Activated CD8-positive, alpha-beta memory T cell treated with anti-CD3 and anti-CD28 coated beads for 48 hours (primary cell): ENCODE results near the gene SWSAP1.
"Not testable (repeated sequence)": the region's sequence is repeated elsewhere in the genome, so short reads cannot be mapped to it uniquely, and the experiment has no call there.

ENCODE experiments used
- DNase-seq, 3 experiments: peaks; one replicate each; pipeline ENCODE4 v3.0.0-alpha.2; 2020; ENCODE audit warnings: low read depth in 2 of 3, low spot score in 2 of 3

The SWSAP1 gene

DNA sequence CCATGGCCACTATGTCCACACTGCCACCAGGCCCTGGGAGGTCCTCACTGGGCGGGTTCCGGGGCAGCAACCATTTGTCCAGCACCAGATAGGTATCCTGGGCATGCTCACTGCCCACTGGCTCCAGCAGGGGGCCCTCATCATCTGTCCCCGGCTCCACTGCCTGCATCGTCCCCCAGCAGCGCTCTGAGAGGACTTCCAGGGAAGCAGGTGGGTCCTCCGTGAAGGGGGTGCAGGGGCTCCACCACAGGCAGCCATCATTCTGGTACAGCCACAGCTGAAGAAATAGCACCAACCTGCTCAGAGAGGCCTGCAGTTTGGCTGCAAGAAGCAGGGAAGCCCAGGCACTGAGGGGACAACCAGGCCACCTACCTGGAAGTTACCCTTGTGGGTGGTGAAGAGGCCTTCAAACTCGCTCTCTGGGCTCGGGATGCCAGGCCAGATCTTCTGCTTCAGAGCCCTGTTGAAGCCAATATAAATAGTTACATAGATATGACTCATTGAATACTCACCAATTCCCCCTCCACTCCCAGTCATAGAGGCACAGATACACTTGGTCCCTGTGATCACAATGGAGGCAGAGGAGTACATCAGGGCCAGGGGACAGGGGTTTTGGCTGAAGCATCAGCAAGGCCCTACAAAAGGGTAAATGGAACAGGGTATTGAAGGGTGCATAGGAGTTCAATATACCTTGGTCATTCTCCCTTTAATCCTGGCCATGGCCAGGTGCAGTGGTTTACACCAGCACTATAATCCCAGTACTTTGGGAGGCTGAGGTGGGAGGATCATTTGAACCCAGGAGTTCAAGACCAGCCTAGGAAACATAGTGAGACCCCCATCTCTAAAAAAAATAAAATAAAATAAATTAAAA lies 4.1 kb downstream of the SWSAP1 start:
- DNase-seq: no peak

DNA sequence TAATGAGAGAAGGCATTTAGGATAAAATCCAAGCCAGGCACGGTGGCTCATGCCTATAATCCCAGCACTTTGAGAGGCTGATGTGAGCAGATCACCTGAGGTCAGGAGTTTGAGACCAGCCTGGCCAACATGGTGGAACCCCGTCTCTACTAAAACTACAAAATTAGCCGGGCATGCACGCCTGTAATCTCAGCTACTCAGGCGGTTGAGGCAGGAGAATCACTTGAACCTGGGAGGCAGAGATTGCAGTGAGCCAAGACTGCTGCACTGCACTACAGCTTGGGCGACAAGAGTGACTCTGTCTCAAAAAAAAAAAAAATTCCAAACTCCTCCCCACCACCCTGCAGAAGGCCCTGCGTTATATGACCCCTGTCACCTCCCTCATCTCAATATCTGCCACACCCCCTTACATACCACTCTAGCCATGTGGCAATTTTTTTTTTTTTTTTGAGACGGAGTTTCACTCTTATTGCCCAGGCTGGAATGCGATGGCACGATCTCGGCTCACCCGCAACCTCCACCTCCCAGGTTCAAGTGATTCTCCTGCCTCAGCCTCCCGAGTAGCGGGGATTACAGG lies 4.9 kb downstream of the SWSAP1 start:
- not testable (repeated sequence) for DNase-seq

DNA sequence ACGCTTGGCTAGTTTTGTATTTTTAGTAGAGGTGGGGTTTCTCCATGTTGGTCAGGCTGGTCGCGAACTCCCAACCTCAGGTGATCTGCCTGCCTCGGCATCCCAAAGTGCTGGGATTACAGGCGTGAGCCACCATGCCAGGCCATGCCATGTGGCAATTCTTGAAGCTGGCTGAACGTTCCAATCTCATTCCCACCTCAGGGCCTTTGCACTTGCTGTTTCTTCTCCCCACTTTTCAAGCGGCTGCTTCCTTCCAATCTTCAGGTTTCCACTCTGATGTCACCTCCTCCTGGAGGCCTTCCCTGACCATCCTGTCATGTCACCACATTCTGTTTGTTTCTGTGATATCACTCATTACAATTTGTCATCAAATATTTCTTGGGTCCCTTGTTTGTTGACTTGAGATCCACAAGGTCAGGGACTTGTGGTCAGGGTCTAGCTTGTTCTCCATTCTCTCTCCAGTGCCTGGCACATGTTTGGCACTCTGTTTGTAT lies 5.4 kb downstream of the SWSAP1 start:
- DNase-seq: no peak

DNA sequence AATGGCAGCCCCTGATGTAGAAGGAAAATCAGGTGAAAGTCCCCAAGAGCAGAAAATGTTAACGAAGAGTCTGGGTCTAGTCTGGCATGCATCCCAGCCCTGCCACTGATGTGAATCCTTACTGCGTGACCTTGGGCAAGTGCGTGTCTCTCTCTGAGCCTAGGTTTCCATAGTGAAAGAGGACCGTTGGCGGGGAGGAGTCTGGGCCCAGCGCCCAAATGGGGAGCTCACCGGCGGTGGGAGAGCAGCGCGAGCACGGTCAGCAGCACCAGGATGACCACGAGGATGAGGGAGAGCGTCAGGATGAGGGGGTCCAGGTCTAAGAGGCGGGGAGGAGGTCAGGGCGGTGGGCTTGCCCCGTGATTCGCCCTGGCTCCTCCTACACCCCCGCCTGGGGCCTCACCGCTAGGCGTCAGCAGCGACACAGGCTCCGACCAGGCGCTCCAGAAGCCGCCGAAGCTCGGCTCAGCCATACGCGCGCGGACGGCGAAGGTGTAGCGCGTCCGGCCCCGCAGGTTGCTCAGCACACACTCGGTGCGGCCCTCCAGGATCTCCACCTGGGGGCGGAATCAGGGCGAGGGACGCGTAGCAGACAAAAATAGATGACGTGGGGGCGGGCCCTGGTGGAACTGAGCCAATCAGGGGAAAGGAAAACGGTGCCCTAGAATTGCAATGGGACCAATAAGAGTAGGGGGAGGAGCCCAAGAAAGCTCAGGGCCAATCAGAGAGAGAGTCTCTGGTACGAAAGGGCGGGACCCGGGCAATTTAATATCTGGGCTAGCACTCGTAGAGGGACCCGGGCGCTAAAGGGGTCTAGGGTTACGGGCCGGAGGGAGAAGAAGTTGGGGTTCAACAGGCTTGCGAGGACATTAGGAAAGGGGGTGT lies 6.4 kb downstream of the SWSAP1 start:
- peak; percentile 83 to 91 (median 88) for DNase-seq

DNA sequence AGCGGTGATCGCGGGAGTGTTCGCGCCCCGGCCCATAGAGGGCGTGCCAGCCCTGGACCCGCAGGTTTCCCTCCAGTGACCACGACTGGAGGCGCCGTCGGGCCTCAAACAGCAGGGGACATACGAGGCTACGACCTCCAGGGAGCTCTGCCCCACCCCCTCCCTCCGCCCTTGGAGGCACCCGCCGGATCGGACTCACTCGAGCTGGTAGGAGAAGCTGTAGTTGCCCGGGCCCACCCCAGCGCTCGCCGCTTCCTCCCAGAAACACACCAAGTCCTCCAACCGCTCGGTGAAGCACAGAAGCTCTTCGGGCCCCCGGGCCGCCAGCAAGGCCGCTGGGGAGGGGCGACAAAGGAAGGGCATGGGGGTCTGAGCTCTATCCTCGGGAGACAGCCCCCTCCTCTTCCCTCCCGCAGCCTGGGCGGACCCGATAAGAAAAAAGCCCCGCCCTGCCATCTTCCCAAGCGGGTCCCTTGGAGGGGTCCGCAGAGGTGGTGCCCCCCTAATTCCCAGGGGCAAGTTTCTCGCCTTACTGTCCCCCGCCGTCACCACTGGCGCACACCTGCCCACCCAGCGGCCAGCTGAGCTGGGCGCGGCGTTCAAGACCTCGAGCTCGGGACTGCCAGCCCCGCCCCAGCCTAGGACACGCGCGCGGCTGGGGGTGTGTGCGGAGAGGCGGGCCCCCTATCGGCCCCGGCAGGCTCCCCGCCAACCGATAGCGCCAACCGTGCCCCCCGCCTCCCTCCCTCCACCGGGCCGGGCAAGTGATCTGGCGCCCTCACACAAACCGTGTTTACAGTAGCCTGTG lies 8.6 kb downstream of the SWSAP1 start:
- DNase-seq: no peak

DNA sequence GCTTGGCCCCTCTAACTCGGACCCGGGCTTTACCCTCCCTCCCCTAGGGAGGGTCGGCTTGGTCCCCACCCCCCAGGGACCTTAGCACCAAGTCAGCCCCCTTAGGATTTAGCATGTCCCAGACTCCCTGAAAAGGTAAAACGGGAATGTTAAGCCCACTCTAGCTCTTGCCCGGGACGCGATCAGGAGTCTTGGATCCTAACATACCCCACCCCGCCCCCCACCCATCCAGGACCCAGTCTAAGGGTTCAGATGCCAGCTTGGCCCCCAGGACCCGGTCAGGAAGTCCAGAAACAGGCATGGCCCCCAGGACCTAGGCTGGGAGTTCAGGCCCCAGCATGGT lies 9.2 kb downstream of the SWSAP1 start:
- no peak for DNase-seq

DNA sequence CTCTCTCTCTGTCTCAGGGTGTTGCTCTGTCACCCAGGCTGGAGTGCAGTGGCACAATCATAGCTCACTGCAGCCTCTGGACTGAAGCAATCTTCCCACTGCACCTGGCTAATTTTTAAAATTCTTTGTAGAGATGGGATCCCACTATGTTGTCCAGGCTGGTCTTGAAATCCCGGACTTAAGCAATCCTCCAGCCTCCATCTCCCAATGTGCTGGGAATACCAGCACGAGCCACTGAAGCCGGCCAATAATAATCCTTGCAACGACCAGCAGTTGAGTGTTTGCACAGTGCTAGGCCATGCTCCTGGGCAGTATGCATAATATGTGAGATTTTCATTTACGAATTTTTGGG lies 10.3 kb downstream of the SWSAP1 start:
- DNase-seq: no peak

DNA sequence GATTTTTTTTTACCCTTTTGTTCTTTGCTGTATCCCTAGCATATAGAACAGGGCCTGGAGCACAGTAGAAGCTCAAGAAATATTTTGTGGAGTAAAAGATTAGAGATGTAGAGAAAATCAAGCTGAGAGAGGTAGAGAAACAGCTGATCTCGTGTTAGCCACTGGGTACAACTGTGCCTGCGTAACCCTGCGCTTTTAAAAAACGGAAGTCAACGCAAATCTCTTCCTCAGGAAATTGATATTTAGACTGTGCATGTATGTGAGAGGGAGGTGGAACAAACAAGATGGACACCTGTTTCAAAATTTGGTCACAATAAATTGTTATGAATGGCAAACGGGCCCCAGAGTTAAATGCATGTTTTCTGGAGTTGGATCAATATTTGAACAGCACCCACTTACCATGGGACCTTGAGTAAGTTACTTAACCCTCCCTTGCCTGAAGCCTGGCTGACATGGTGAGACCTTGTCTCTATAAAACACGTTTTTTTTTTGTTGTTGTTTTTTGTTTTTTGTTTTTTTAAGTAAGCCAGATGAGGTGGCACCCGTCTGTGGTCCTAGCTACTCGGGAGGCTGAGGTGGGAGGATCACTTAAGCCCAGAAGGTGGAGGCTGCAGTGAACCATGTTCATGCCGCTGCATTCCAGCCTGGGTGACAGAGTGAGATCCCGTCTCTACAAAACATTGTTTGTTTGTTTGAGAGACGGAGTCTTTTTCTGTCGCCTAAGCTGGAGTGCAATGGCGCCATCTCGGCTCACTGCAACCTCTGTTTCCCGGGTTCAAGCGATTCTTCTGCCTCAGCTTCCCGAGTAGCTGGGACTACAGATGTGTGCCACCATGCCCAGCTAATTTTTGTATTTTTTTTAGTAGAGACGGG lies 12.9 kb downstream of the SWSAP1 start:
- no peak for DNase-seq

DNA sequence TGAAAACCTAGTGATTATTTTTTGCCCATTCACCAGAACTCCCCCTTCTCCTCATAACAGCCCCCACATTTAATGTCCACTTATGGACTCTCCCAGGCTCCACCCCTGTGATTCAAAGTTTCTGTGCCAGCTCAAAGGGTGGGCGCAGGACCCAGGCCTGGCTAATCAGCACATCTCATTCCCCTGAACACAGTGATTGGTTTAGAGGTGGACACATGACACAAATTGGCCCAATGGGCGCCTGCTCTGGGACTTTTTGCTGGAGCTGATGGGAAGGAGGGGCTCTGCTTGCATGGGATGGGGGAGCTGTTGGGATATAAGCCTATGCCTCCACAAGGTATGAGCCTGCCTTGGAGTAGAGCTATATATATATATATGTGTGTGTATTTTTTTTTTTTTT lies 15.9 kb downstream of the SWSAP1 start:
- no peak for DNase-seq

DNA sequence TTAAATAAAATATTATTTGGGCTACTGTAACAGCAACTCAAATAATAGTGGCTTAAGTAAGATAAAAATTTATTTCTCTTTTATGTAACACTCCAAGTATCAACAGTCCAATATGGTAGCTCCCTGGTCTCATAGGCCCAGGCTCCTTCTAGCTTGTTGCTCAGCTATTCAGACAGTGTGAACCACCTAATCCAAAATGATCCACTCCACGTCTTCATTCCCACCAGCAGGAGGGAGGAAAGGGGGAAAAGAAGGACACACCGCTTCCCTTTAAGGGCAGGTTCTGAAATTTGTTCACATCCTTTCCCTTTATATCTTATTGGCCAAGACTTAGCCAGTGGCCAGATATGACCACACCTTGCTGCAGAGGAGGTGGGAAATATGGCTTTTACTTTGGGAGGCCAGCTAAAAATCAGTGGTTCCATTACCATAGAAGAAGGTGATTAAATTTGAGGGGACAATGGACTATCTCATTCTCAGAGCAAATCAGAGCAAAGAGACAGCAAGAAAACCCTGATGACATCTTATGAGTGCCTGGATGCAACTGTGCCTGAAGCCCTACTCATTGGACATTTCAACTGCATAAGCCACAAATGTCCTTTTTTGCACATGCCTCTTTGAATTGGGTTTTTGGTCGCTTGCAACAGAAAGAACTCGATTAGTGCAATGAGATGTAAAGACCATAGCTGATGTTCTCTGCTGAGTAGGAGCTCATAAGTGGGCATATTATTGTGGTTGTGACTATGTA lies 16.6 kb downstream of the SWSAP1 start:
- no peak for DNase-seq

DNA sequence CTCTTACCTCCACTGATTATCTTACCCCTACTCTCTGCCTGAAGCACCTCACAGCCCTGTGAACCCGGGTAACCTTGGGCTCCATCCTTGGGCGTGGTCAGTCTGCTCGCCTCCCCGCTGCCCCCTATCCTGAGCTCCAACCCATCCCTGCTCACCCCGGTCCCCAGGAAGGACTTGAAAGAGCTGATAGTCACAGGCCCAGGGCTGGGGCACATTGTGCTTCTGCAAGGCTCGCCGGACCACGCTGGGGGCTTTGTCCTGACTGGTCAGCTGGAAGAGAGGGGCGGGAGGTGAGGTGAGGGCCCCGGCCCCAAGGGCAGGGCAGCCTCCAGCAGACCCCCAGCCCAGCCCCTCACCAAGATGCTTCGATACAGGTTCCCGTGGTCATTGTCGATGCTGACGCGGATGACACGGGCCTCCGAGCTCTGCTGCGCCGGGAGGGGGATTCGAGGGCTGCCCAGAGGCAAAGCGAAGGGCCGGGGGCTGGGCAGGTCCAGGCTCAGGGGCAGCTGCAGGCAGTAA lies 22.7 kb downstream of the SWSAP1 start:
- DNase-seq: no peak

DNA sequence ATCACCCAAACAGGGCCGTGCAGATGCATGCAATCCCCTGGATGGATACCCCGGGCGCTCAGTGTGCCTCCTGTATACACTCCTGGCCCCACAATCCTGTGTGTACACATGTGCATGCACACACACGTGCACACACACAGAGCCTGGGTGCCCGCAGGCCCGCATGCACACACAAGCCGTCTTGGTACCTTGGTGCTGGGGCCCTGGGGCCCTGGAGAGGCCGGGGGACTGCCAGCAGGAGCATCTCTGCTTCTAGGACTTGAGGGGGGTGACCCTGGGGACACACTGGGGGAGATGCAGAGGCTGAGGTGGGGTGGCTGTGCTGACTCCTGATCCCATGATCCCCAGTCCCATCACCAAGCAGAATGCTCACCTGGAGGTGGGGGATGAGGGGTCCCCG lies 25.2 kb downstream of the SWSAP1 start:
- no peak for DNase-seq

DNA sequence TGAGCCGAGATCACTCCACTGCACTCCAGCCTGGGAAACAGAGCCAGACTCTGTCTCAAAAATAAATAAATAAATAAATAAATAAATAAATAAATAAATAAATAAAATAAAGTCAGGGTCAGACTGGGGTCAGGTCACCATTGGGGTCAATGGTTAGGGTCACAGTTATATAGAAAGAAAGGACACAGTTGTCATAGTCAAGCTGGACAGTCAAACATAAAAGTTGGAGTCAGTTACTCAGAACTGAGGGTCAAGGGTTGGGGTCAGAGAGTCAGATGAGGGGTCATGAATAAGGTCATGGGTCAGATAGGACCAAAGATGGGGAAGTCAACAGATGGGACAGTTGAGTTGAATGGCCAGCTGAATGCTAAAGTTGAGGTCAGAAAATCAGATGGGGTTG lies 26.3 kb downstream of the SWSAP1 start:
- no peak for DNase-seq

DNA sequence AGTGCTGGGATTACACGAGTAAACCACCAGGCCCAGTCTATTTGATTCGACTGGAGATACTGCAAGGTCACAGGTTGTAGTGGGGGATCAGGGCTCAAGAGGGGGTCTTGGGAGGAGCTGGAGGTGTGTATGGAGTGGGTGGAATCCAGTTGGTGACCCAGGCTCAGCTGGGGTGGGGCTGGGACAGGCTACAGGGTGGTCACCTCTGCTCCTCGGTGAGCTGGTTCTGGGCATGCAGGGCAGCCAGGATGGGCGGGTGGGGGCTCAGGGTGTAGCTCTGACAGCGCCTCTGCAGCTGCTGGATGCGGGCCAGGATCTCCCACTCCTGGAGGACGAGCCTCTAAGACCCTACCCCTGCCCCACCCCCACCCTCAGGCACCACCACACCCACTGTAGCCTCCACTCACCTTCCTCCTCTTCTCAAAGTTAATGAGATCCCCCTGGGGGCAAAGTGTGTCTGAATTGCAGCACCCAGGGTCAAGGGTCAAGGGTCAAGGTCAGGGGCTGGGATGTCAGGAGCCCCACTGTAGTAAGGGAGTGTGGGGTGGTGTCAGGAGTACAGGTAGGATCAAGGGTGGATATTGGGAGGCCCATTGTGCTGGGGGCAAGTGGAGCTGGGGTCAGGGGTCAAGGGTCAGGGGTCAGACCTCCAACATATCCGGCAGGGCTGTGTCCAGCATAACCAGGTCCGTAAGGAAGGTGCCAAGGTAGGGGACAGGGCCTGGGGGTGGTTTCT lies 27.5 kb downstream of the SWSAP1 start:
- no peak for DNase-seq

DNA sequence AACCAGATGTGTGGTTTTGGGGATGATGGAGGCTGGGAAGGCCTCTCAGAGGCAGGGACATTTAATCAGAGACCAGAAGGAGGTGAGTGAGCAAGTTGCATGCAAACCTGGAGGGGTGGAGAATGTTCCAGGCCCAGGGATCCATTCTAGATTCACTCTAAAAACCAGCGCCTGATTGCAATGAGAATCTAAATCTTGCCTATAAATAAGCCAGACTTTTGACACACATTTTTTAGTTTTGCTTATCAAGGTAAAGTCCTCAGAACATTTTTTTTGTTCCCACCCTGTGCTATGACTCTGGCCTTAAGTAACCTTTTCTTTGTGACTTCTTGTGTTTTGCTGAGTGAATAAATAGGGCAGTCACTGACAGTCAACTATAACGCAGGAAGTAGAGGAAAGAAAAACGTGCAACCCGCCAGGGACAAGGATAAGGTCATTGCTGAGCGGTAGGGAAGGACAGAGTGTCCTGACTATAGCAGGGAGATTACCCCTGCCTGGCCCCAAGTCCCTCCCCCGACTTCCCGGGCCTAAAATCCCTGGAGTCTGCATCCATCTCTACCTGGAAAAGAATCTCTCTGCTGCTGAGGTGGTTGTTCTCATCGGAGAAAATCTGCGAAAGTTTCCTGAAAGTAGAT lies 30.2 kb downstream of the SWSAP1 start:
- DNase-seq: no peak

DNA sequence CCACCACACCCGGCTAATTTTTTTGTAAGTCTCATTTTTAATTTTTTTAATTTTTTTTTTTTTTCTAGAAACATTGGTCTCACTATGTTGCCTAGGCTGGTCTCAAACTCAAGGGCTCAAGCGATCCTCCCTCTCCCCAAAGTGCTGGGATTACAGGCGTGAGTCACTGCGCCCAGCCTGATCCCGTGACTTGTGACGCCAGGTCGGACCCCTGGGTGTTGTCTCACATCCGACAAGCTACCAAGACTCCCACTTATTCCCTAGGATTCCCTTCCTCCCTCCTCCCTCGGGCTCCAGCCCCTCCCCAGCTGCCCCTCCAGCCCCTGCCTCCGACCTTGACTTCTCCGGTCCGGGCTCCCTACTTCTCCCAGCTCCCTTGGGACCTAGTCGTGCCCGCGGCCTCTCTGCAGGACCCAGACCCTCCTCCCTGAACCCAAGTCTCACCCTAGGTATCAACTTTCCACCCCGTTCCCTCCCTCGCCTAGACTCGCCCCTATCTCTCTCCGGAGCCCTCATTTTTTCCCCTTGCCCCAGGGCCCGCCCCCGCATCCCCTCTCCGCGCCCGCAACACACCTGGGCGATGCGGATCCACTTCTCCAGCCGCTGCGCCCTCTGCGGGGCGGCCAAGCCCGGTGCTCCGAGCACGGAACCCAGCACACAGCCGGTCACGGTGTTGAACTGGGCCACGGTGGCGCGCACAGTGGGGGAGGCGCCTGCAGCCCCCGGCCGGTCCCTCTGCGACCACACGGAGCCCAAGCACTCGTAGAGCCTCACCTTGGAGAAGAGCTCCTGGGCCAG lies 31.6 kb downstream of the SWSAP1 start:
- DNase-seq: no peak

DNA sequence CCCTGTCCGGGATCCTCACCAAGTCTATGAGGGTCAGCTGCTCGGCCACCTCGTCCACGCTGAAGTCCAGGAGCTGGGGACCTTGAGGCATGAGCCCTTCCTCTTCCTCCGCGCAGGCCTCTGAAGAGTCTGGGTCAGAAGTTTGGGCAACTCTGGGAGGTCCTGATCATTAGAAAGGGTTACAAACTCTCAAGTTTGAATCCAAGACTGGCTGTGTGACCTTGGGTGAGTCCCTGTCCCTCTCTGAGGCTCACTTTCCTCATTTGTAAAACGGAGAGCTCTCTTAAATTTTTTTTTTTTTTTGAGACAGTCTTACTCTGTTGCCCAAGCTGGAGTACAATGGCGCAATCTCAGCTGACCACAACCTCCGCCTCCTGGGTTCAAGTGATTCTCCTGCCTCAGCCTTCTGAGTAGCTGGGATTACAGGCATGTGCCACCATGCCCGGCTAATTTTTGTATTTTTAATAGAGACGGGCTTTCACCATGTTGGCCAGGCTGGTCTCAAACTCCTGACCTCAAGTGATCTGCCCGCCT lies 32.3 kb downstream of the SWSAP1 start:
- not testable (repeated sequence) for DNase-seq
